Small intestine (tissue), 7 donors: ENCODE measurements around the gene RASAL1. TPM values are rescaled to one million over a fixed set of nuclear protein-coding genes. Genes with fewer than 3 reads are reported as not detected.

ENCODE experiments used
- DNase-seq, 2 donors: peaks; one replicate each; pipeline versions ENCODE4 v3.0.0 to v3.0.0-alpha.2; 2013
- FAIRE-seq: peaks from 2 replicates; lab custom pipeline; 2012; peaks lifted over from hg19 to GRCh38; lab: Jason Lieb, UNC
- H3K27ac ChIP-seq, 3 donors: one replicate each; pipeline ENCODE4 v1.5.1; 2013; ENCODE audit warnings: low read length in 2 of 3, mild to moderate bottlenecking in 2 of 3, control low read depth in 1 of 3, inconsistent platforms in 1 of 3, low read depth in 1 of 3, moderate library complexity in 1 of 3
- H3K27me3 ChIP-seq, 3 donors: one replicate each; pipeline ENCODE4 v1.6.1; 2013; ENCODE audit warnings: low read length in 3 of 3, inconsistent platforms in 1 of 3; ENCODE audit not compliant: control insufficient read depth in 3 of 3, insufficient read depth in 3 of 3
- H3K36me3 ChIP-seq, 3 donors: one replicate each; pipeline ENCODE4 v1.6.1; 2013; ENCODE audit warnings: low read length in 3 of 3, inconsistent platforms in 1 of 3, low read depth in 1 of 3, mild to moderate bottlenecking in 1 of 3, moderate library complexity in 1 of 3; ENCODE audit not compliant: control insufficient read depth in 3 of 3, insufficient read depth in 2 of 3
- H3K4me1 ChIP-seq, 3 donors: one replicate each; pipeline ENCODE4 v1.6.1; 2013; ENCODE audit warnings: low read length in 2 of 3, inconsistent platforms in 1 of 3, low read depth in 1 of 3, mild to moderate bottlenecking in 1 of 3, moderate library complexity in 1 of 3; ENCODE audit not compliant: control insufficient read depth in 3 of 3, insufficient read depth in 2 of 3
- H3K4me3 ChIP-seq, 3 donors: one replicate each; pipeline ENCODE4 v1.5.1; 2013; ENCODE audit warnings: low read length in 3 of 3, control low read depth in 1 of 3, inconsistent platforms in 1 of 3, low read depth in 1 of 3, mild to moderate bottlenecking in 1 of 3, moderate library complexity in 1 of 3
- H3K9me3 ChIP-seq, 2 donors: one replicate each; pipeline ENCODE4 v1.6.1; 2013; ENCODE audit warnings: low read depth in 1 of 2, low read length in 1 of 2; ENCODE audit not compliant: control insufficient read depth in 2 of 2, insufficient read depth in 1 of 2
- WGBS, 3 donors: extraction: QIAGEN DNeasy Blood & Tissue Kit; methylation state at CpG; one replicate each; pipeline ENCODE4 v1.1.7; 2013; 5-methylcytosine and 5-hydroxymethylcytosine counted together
- polyA plus RNA-seq, 4 donors: library from polyadenylated mRNA; stranded (reverse) in 3 of 4; unstranded in 1 of 4; fragments of 200-250 nt in 3 of 4; fragments of 120-200 nt in 1 of 4; gene quantifications; one replicate each; pipeline versions ENCODE4 v1.2.1 to v1.2.3, GENCODE V29; 2013
- donor health status: healthy with polysubstance abuse.
- donor health status: control.
- donor health status: control.
- donor health status: Bipolar disorder and iron deficiency.
- donor health status: healthy.

Gene RASAL1
- polyA plus RNA-seq, 4 donors, result 0.16 to 0.81 (median 0.55) TPM; not detected in 1

GRCh38 chr12:113157218-113157859 is 21.8 kb upstream of the RASAL1 start:
- H3K27me3 ChIP-seq, result peaks cover 0 to 35% (median 2%) of the 10 kb centered on the region in 3 donors
- no peak for FAIRE-seq
- WGBS, 3 donors, result 86 to 88% (median 87%) methylated on average over 12 of the region's 12 CpGs

GRCh38 chr12:113155646-113156045 is 20.1 kb upstream of the RASAL1 start:
- H3K9me3 ChIP-seq, result no peaks in the 10 kb centered on the region
- no peak overlapping the region for H3K4me3 ChIP-seq
- WGBS, 3 donors, result 57 to 61% (median 60%) methylated on average over 7 of the region's 7 CpGs
- FAIRE-seq, result no peak
- no peak for DNase-seq
- peaks cover 0 to 43% (median 2%) of the 10 kb centered on the region in 3 donors for H3K27me3 ChIP-seq
- H3K36me3 ChIP-seq, result peaks cover 10 to 34% (median 14%) of the 10 kb centered on the region in 3 donors
- peaks cover 0 to 5% (median 0%) of the 10 kb centered on the region in 3 donors for H3K4me1 ChIP-seq
- no peak overlapping the region for H3K27ac ChIP-seq

More at GRCh38 chr12:113157218-113157859, 21.8 kb upstream of the RASAL1 start:
- Histone ChIP-seq H3K27ac (no peak overlapping the region), H3K36me3 (peaks cover 13 to 49% (median 17%) of the 10 kb centered on the region in 3 donors), H3K4me1 (peaks cover 0 to 5% (median 0%) of the 10 kb centered on the region in 3 donors), H3K4me3 (no peak overlapping the region), H3K9me3 (no peaks in the 10 kb centered on the region)
- DNase-seq, result no peak

- FAIRE-seq, result no peak
- Histone ChIP-seq H3K9me3 (no peaks in the 10 kb centered on the region), H3K27ac (no peak overlapping the region), H3K36me3 (peaks cover 8 to 29% (median 10%) of the 10 kb centered on the region in 3 donors), H3K4me1 (peaks cover 0 to 5% (median 0%) of the 10 kb centered on the region in 3 donors), H3K27me3 (peaks cover 0 to 48% (median 2%) of the 10 kb centered on the region in 3 donors), H3K4me3 (no peak overlapping the region)
- 67 to 74% (median 70%) methylated on average over 12 of the region's 12 CpGs for whole genome bisulfite sequencing, 3 donors
- DNase-seq, result no peak
Measured at GRCh38 chr12:113155060-113155459, 19.5 kb upstream of the RASAL1 start.

GRCh38 chr12:113154351-113154973 is 18.9 kb upstream of the RASAL1 start:
- H3K9me3 ChIP-seq, result no peaks in the 10 kb centered on the region
- 1 to 5% (median 3%) methylated on average over 41 to 51 of the region's 51 CpGs for WGBS, 3 donors
- H3K4me1 ChIP-seq, result peaks cover 0 to 5% (median 0%) of the 10 kb centered on the region in 3 donors
- FAIRE-seq (no peak), DNase-seq (peak in 1 of 2 donors; percentile 34)
- peaks cover 7 to 23% (median 8%) of the 10 kb centered on the region in 3 donors for H3K36me3 ChIP-seq
- H3K27me3 ChIP-seq, result peaks cover 0 to 50% (median 2%) of the 10 kb centered on the region in 3 donors
- H3K4me3 ChIP-seq, result peak overlapping the region in 1 of 3 donors; percentile 18
- H3K27ac ChIP-seq, result no peak overlapping the region

GRCh38 chr12:113152835-113153814 is 17.6 kb upstream of the RASAL1 start:
- Histone ChIP-seq H3K36me3 (peaks cover 0 to 9% (median 7%) of the 10 kb centered on the region in 3 donors), H3K4me1 (peaks cover 0 to 5% (median 0%) of the 10 kb centered on the region in 3 donors), H3K27me3 (peaks cover 0 to 50% (median 2%) of the 10 kb centered on the region in 3 donors), H3K4me3 (peak overlapping the region in 1 of 3 donors; percentile 46), H3K9me3 (no peaks in the 10 kb centered on the region), H3K27ac (no peak overlapping the region)
- WGBS, 3 donors, result 6 to 8% (median 7%) methylated on average over 69 to 70 of the region's 70 CpGs
- DNase-seq (peak; percentile 69 to 78), FAIRE-seq (no peak)

- Histone ChIP-seq H3K27ac (no peak overlapping the region), H3K36me3 (peaks cover 0 to 1% (median 0%) of the 10 kb centered on the region in 3 donors), H3K4me1 (peaks cover 0 to 5% (median 0%) of the 10 kb centered on the region in 3 donors), H3K4me3 (no peak overlapping the region), H3K27me3 (peaks cover 0 to 50% (median 2%) of the 10 kb centered on the region in 3 donors), H3K9me3 (no peaks in the 10 kb centered on the region)
- 15 to 25% (median 23%) methylated on average over 9 of the region's 9 CpGs for WGBS, 3 donors
- FAIRE-seq (no peak), DNase-seq (no peak)
Measured at GRCh38 chr12:113152196-113152834, 16.8 kb upstream of the RASAL1 start.

- H3K9me3 ChIP-seq, result no peaks in the 10 kb centered on the region
- no peak overlapping the region for H3K4me3 ChIP-seq
- WGBS, 3 donors, result 87 to 92% (median 91%) methylated on average over 3 of the region's 3 CpGs
- no peak overlapping the region for H3K27ac ChIP-seq
- peaks cover 0 to 50% (median 2%) of the 10 kb centered on the region in 3 donors for H3K27me3 ChIP-seq
- H3K4me1 ChIP-seq, result peaks cover 0 to 5% (median 0%) of the 10 kb centered on the region in 3 donors
- no peaks in the 10 kb centered on the region for H3K36me3 ChIP-seq
- FAIRE-seq (no peak), DNase-seq (no peak)
Measured at GRCh38 chr12:113151655-113152054, 16.1 kb upstream of the RASAL1 start.
